Calu3 (cell line): ENCODE measurements around the gene WDFY2. TPM values are rescaled to one million over a fixed set of nuclear protein-coding genes. Genes with fewer than 3 reads are reported as not detected.

ENCODE experiments used
- BruUV-seq: library from RNA; stranded (reverse); fragments of 400-500 nt; replicated peaks from 2 replicates; lab custom pipeline; 2021; lab: Mats Ljungman, UMichigan
- CTCF ChIA-PET: fragments of 300-600 bp; sonication (Branson Sonifier 250); formaldehyde crosslinking; loops from one replicate; lab custom pipeline; 2022; ENCODE audit warnings: antibody characterized with exemption; lab: Charles Lee
- DNase-seq: peaks from one replicate; pipeline ENCODE4 v3.0.0; 2022
- H3K27ac Mint-ChIP-seq: one replicate; pipeline ENCODE4 v1.8.0; 2022; ENCODE audit warnings: mixed read lengths; ENCODE audit not compliant: unreplicated experiment
- H3K27me3 Mint-ChIP-seq: one replicate; pipeline ENCODE4 v1.8.0; 2022; ENCODE audit warnings: mixed read lengths; ENCODE audit not compliant: unreplicated experiment
- H3K36me3 Mint-ChIP-seq: one replicate; pipeline ENCODE4 v1.8.0; 2022; ENCODE audit warnings: mild to moderate bottlenecking, moderate library complexity, mixed read lengths; ENCODE audit not compliant: insufficient read depth, unreplicated experiment
- H3K4me1 Mint-ChIP-seq: one replicate; pipeline ENCODE4 v1.8.0; 2022; ENCODE audit warnings: mild to moderate bottlenecking, low read depth, mixed read lengths; ENCODE audit not compliant: unreplicated experiment
- H3K4me3 Mint-ChIP-seq: one replicate; pipeline ENCODE4 v1.8.0; 2022; ENCODE audit warnings: mild to moderate bottlenecking, low read depth, moderate library complexity, mixed read lengths; ENCODE audit not compliant: unreplicated experiment
- H3K9me3 Mint-ChIP-seq: one replicate; pipeline ENCODE4 v1.8.0; 2022; ENCODE audit warnings: low read depth, mixed read lengths; ENCODE audit not compliant: unreplicated experiment
- intact Hi-C: fragments of 100-400 bp; cut with micrococcal nuclease; formaldehyde crosslinking; loops from one replicate; pipeline ENCODE4 v1.10.0; 2022; ENCODE audit not compliant: unreplicated experiment
- total RNA-seq: library from RNA; stranded (reverse); gene quantifications from 2 replicates; pipeline ENCODE4 v1.2.3, GENCODE V29; 2022
- TF ChIP-seq, protein P1 (sequence below): fragments of 200-600 bp; IDR thresholded peaks from one replicate; pipeline ENCODE4 v1.8.0; 2022; ENCODE audit warnings: antibody characterized with exemption; ENCODE audit not compliant: unreplicated experiment

The WDFY2 gene
- total RNA-seq, 1 experiment from 2014 or later = 5.9 TPM

DNA sequence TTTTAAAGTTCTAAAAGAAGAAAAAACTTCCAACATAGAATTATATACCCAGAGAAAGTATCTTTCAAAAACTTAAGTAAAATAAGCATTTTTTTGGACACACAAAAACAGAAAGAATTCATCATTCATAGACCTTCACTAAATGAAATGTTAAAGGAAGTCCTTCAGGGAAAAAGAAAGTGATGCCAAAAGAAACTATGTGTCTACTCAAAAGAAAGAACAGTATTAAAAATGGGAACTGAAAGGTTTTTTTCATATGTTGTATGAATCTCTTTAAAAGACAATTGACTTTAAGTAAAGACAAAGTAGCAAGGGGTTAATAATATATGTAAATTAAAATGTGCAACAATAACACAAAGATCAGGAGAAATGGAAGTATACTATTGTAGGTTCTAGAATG lies 123.2 kb downstream of the WDFY2 start:
- Mint-ChIP-seq H3K36me3 (no peaks in the 10 kb centered on the region), H3K4me3 (no peak overlapping the region), H3K9me3 (no peaks in the 10 kb centered on the region), H3K27me3 (no peaks in the 10 kb centered on the region), H3K27ac (no peak overlapping the region), H3K4me1 (no peaks in the 10 kb centered on the region)
- DNase-seq = no peak
- CTCF ChIA-PET = interaction anchor here (0.7 kb wide), 1 partner anchor 209 kb away, joined by 4 read pairs; no protein-coding TSS in a partner anchor
- no TSS peak for BruUV-seq
- TF ChIP-seq, protein P1, sequence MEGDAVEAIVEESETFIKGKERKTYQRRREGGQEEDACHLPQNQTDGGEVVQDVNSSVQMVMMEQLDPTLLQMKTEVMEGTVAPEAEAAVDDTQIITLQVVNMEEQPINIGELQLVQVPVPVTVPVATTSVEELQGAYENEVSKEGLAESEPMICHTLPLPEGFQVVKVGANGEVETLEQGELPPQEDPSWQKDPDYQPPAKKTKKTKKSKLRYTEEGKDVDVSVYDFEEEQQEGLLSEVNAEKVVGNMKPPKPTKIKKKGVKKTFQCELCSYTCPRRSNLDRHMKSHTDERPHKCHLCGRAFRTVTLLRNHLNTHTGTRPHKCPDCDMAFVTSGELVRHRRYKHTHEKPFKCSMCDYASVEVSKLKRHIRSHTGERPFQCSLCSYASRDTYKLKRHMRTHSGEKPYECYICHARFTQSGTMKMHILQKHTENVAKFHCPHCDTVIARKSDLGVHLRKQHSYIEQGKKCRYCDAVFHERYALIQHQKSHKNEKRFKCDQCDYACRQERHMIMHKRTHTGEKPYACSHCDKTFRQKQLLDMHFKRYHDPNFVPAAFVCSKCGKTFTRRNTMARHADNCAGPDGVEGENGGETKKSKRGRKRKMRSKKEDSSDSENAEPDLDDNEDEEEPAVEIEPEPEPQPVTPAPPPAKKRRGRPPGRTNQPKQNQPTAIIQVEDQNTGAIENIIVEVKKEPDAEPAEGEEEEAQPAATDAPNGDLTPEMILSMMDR = no peak
- intact Hi-C loops = no loop called here

- Mint-ChIP-seq H3K9me3 (no peaks in the 10 kb centered on the region), H3K4me1 (peaks cover 8% of the 10 kb centered on the region), H3K4me3 (no peak overlapping the region), H3K27me3 (no peaks in the 10 kb centered on the region), H3K36me3 (no peaks in the 10 kb centered on the region), H3K27ac (no peak overlapping the region)
- no TSS peak for BruUV-seq
- TF ChIP-seq, protein P1 = no peak
- no peak for DNase-seq
- intact Hi-C loops = no loop called here
- CTCF ChIA-PET = no interaction called here
These were observed 129.5 kb downstream of the WDFY2 start for GRCh38 chr13:51713807-51714206.

- BruUV-seq = no TSS peak
- no peak overlapping the region for H3K27ac Mint-ChIP-seq
- DNase-seq = peak; percentile 19
These were observed 130.5 kb downstream of the WDFY2 start for GRCh38 chr13:51714663-51715168.

GRCh38 chr13:51715613-51716012 lies 131.4 kb downstream of the WDFY2 start:
- TF ChIP-seq, protein P1 = no peak
- CTCF ChIA-PET = interaction anchor here (1.1 kb wide), 1 partner anchor 34 kb away, joined by 4 read pairs; no protein-coding TSS in a partner anchor

More at GRCh38 chr13:51714663-51715168, 130.5 kb downstream of the WDFY2 start:
- no peaks in the 10 kb centered on the region for H3K36me3 Mint-ChIP-seq
- H3K27me3 Mint-ChIP-seq = no peaks in the 10 kb centered on the region
- H3K4me1 Mint-ChIP-seq = peaks cover 8% of the 10 kb centered on the region
- H3K9me3 Mint-ChIP-seq = no peaks in the 10 kb centered on the region
- CTCF ChIA-PET = interaction anchor here (1.1 kb wide), 1 partner anchor 33 kb away, joined by 4 read pairs; no protein-coding TSS in a partner anchor
- H3K4me3 Mint-ChIP-seq = no peak overlapping the region
- intact Hi-C loops = no loop called here
- TF ChIP-seq, protein P1 = no peak

More at GRCh38 chr13:51715613-51716012, 131.4 kb downstream of the WDFY2 start:
- no peaks in the 10 kb centered on the region for H3K9me3 Mint-ChIP-seq
- BruUV-seq = no TSS peak
- intact Hi-C loops = no loop called here
- peaks cover 8% of the 10 kb centered on the region for H3K4me1 Mint-ChIP-seq
- H3K27ac Mint-ChIP-seq = no peak overlapping the region
- no peaks in the 10 kb centered on the region for H3K27me3 Mint-ChIP-seq
- no peak for DNase-seq
- H3K36me3 Mint-ChIP-seq = no peaks in the 10 kb centered on the region
- no peak overlapping the region for H3K4me3 Mint-ChIP-seq
